Mesothelial cell of epicardium (in vitro differentiated cells): ENCODE data around the gene ZSCAN16. TPM values are rescaled to one million over a fixed set of nuclear protein-coding genes. Genes with fewer than 3 reads are reported as not detected.
A peak's percentile ranks its signal among the peaks of the same experiment; 100 is the strongest.

ENCODE experiments used
- DNase-seq, 2 experiments: peaks; one replicate each; pipeline ENCODE4 v3.0.0; 2021; ENCODE audit warnings: low spot score in 2 of 2; ENCODE audit not compliant: unreplicated experiment in 2 of 2
- H3K27ac Mint-ChIP-seq: 2 replicates; pipeline ENCODE4 v1.8.0; 2021; ENCODE audit warnings: mixed read lengths
- H3K27me3 Mint-ChIP-seq: 2 replicates; pipeline ENCODE4 v1.8.0; 2021; ENCODE audit warnings: low read depth, mixed read lengths
- H3K36me3 Mint-ChIP-seq: 2 replicates; pipeline ENCODE4 v1.8.0; 2021; ENCODE audit warnings: mixed read lengths
- H3K4me1 Mint-ChIP-seq: 2 replicates; pipeline ENCODE4 v1.8.0; 2021; ENCODE audit warnings: mixed read lengths
- H3K4me3 Mint-ChIP-seq: 2 replicates; pipeline ENCODE4 v1.8.0; 2021; ENCODE audit warnings: mild to moderate bottlenecking, moderate library complexity, mixed read lengths
- H3K9me3 Mint-ChIP-seq: 2 replicates; pipeline ENCODE4 v1.8.0; 2021; ENCODE audit warnings: mixed read lengths
- total RNA-seq: library from RNA; stranded (reverse); gene quantifications from 3 replicates; pipeline ENCODE4 v1.2.1, GENCODE V29; 2021
- TF ChIP-seq, protein P1 (sequence below): fragments of 200-600 bp; sonication (generic); IDR thresholded peaks from one replicate; pipeline ENCODE4 v1.5.0; 2021; ENCODE audit warnings: antibody characterized with exemption; ENCODE audit not compliant: unreplicated experiment

ZSCAN16 gene
- total RNA-seq, 1 donor from 2014 or later: 11.3 TPM

DNA sequence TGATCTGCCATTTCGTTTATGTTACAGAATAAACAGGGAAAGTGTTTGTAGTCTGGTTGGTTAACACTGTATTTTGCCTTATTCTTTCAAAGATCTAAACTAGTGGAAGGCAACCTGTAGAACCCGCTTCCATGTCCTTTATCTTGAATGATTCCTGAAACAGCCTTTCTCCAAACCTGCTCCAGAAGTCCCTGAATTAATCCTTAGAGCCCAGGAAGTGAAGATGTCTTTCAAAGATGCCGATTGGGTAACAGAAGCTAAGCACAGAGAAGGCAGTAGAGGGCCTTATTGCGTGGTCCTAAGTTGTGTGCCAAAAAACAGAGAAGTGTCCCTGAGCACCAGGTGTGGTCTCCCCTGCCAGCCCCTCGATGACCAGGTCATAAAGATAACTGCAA lies 19.2 kb upstream of the ZSCAN16 start:
- TF ChIP-seq, protein P1, sequence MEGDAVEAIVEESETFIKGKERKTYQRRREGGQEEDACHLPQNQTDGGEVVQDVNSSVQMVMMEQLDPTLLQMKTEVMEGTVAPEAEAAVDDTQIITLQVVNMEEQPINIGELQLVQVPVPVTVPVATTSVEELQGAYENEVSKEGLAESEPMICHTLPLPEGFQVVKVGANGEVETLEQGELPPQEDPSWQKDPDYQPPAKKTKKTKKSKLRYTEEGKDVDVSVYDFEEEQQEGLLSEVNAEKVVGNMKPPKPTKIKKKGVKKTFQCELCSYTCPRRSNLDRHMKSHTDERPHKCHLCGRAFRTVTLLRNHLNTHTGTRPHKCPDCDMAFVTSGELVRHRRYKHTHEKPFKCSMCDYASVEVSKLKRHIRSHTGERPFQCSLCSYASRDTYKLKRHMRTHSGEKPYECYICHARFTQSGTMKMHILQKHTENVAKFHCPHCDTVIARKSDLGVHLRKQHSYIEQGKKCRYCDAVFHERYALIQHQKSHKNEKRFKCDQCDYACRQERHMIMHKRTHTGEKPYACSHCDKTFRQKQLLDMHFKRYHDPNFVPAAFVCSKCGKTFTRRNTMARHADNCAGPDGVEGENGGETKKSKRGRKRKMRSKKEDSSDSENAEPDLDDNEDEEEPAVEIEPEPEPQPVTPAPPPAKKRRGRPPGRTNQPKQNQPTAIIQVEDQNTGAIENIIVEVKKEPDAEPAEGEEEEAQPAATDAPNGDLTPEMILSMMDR: no peak
- peak overlapping the region; percentile 60 for H3K27ac Mint-ChIP-seq
- peaks cover 21% of the 10 kb centered on the region for H3K27me3 Mint-ChIP-seq
- H3K9me3 Mint-ChIP-seq: peaks cover 9% of the 10 kb centered on the region
- peaks cover 8% of the 10 kb centered on the region for H3K4me1 Mint-ChIP-seq
- H3K4me3 Mint-ChIP-seq: peak overlapping the region; percentile 84
- no peak for DNase-seq
- no peaks in the 10 kb centered on the region for H3K36me3 Mint-ChIP-seq

DNA sequence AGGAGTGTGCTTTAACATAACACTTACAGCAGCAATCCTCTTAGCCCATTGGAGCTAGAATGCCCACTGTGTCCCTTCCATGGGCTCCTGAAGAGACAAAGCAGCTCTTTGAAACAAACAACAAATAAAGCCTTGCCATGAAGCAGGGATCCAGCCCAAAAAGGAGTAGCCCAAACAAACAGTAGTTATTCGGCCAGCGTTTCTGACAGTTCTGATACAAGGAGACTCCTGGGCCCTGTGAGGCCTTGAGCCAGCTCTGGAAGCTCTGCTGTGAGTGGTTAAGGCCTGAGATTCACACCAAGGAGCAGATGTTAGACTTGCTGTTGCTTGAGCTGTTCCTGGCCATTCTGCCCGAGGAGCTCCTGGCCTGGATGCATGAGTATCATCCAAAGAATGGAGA lies 16.9 kb upstream of the ZSCAN16 start:
- Mint-ChIP-seq H3K4me3 (no peak overlapping the region), H3K36me3 (no peaks in the 10 kb centered on the region)
- DNase-seq: no peak

DNA sequence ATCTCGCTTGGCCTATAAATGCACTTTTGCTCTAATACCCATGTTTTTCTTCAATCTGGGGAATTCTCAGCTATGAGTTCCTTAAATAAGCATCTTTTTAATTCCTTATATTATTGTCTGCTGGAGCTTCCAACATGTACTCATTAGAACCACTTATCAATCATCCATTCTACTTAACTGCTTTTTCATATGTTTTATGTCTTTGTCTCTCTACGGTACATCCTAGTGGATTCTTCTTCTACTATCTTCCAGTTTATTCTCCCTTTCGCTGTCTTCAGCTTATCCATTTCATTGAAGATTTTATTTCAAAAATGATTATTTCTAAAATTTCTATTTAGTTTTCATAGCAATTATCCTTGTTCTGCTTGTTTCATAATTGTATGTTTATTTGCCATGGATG lies 12.4 kb upstream of the ZSCAN16 start:
- TF ChIP-seq, protein P1: no peak
- H3K4me3 Mint-ChIP-seq: no peak overlapping the region
- no peak overlapping the region for H3K27ac Mint-ChIP-seq
- H3K9me3 Mint-ChIP-seq: peaks cover 7% of the 10 kb centered on the region
- peaks cover 1% of the 10 kb centered on the region for H3K4me1 Mint-ChIP-seq
- peaks cover 17% of the 10 kb centered on the region for H3K36me3 Mint-ChIP-seq
- H3K27me3 Mint-ChIP-seq: no peaks in the 10 kb centered on the region
- DNase-seq: no peak

More for the DNA sequence above, 16.9 kb upstream of the ZSCAN16 start:
- no peak overlapping the region for H3K27ac Mint-ChIP-seq
- H3K9me3 Mint-ChIP-seq: peaks cover 10% of the 10 kb centered on the region
- H3K4me1 Mint-ChIP-seq: peaks cover 8% of the 10 kb centered on the region
- TF ChIP-seq, protein P1: no peak
- no peaks in the 10 kb centered on the region for H3K27me3 Mint-ChIP-seq

DNA sequence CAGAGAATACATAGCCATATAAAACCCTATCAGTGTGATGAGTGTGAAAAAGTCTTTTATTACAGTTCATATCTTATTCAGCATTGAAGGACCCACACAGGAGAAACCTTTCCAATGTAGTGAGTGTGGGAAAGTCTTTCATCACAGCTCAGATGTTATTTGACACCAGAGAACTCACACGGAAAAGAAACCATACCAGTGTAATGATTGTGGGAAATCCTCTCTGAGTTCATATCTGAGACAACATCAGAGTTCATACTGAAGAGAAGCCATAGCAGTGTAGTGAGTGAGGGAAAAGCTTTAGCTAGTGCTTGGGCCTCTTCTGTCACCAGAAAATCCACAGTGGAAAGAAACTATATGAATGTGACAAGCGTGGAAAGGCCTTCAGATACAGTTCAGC lies 8.6 kb upstream of the ZSCAN16 start:
- peaks cover 7% of the 10 kb centered on the region for H3K9me3 Mint-ChIP-seq
- no peaks in the 10 kb centered on the region for H3K4me1 Mint-ChIP-seq
- no peak overlapping the region for H3K4me3 Mint-ChIP-seq
- DNase-seq: no peak
- no peak overlapping the region for H3K27ac Mint-ChIP-seq
- TF ChIP-seq, protein P1: no peak
- peaks cover 28% of the 10 kb centered on the region for H3K36me3 Mint-ChIP-seq
- H3K27me3 Mint-ChIP-seq: no peaks in the 10 kb centered on the region

DNA sequence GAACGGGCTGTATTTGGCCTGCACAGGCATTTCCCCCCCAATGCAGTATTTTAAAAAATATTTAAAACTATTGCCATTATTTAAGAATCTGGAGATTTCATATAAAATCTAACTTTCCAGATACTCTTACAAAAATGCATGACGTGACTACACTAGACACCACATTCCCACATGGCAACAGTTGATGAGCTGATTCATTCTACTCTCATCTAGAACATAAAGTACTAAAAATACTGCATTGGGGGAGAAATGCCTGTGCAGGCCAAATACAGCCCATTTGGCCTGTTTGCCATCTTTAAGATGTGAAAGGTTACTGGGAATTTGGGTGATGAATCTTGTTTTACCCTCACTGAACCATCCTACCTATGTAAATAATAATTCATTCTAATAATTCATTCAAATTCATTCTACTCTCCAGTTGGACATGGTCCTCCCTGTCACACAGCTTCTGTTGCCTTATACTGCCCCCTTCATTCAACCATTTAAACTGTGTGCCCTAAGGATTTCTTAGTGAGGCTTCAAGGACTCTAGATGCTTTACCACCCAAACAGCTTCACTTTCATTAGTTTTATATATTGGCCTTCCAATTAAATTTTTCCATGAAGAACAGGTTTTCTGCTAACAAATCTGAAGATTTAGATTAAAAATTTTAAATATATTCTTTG lies 6.9 kb upstream of the ZSCAN16 start:
- no peak overlapping the region for H3K4me3 Mint-ChIP-seq
- no peak overlapping the region for H3K27ac Mint-ChIP-seq
- H3K9me3 Mint-ChIP-seq: no peaks in the 10 kb centered on the region
- no peak for DNase-seq
- TF ChIP-seq, protein P1: no peak
- no peaks in the 10 kb centered on the region for H3K27me3 Mint-ChIP-seq
- H3K4me1 Mint-ChIP-seq: no peaks in the 10 kb centered on the region
- H3K36me3 Mint-ChIP-seq: peaks cover 34% of the 10 kb centered on the region
